Measurements from ENCODE around the gene NRAP. TPM values are rescaled to one million over a fixed set of nuclear protein-coding genes. Genes with fewer than 3 reads are reported as not detected.

The NRAP gene
- total and polyA plus RNA-seq, 2 of the 4 experiments (the other 2 are of a cell fraction): not detected

GRCh38 chr10:113656896-113657295, 6.9 kb downstream of the NRAP start:
- ATAC-seq (ENCODE audit: low read depth) (no peak), DNase-seq (no peak)
- Histone ChIP-seq H2BK5ac (ENCODE audit: low read depth, low read length, poor library complexity, severe bottlenecking) (no peak overlapping the region), H2BK20ac (ENCODE audit: low read depth, low read length) (no peak overlapping the region), H2AK5ac (ENCODE audit: low read depth, low read length) (no peak overlapping the region), H3K4me1 (ENCODE audit: control insufficient read depth, insufficient read depth, low read length) (no peaks in the 10 kb centered on the region), H3K36me3 (ENCODE audit: control insufficient read depth, insufficient read depth, low read length) (no peaks in the 10 kb centered on the region), H3K14ac (replicated peaks; ENCODE audit: low read depth, low read length) (no peak overlapping the region), H3K9ac (ENCODE audit: low read depth, low read length) (no peak overlapping the region), H4K5ac (ENCODE audit: low read depth, low read length) (no peak overlapping the region), H3K4me2 (ENCODE audit: low read depth, low read length) (no peak overlapping the region), H4K20me1 (ENCODE audit: insufficient read depth, low read length) (no peaks in the 10 kb centered on the region), H2AK9ac (replicated peaks; ENCODE audit: low read depth, low read length, poor library complexity) (no peak overlapping the region), H3K56ac (ENCODE audit: extremely low read depth, insufficient read depth, low read length) (no peak overlapping the region), H3K4me3 (ENCODE audit: insufficient read depth, low read depth, low read length) (no peak overlapping the region), H3K9me3 (ENCODE audit: control insufficient read depth, insufficient read depth, low read length) (no peaks in the 10 kb centered on the region), H3K18ac (ENCODE audit: low read depth, low read length) (no peak overlapping the region), H3K27me3 (ENCODE audit: control insufficient read depth, insufficient read depth, low read length) (peaks cover 15% of the 10 kb centered on the region), H4K8ac (ENCODE audit: low read depth in 2 of 2, low read length in 2 of 2) (no peak overlapping the region), H3K79me1 (ENCODE audit: low read depth in 1 of 2, low read length in 2 of 2) (no peaks in the 10 kb centered on the region), H4K91ac (ENCODE audit: insufficient read depth, low read depth, low read length) (no peak overlapping the region), H3K27ac (ENCODE audit: insufficient read depth, low read length) (no peak overlapping the region), H3K23ac (ENCODE audit: low read depth, low read length) (no peak overlapping the region), H3K4ac (ENCODE audit: low read depth, low read length) (no peak overlapping the region), H2BK15ac (ENCODE audit: low read depth, low read length) (no peak overlapping the region), H3K9me1 (ENCODE audit: insufficient read depth, low read length) (no peaks in the 10 kb centered on the region), H2AFZ (replicated peaks; ENCODE audit: low read length, poor library complexity) (no peak overlapping the region), H2BK120ac (ENCODE audit: low read depth, low read length) (no peak overlapping the region)
- POLR2A ChIA-PET (ENCODE audit: unreplicated experiment): no interaction called here
- dilution Hi-C loops (cut with HindIII; ENCODE audit: low sequenced_read_pairs, unreplicated experiment) (no loop called here), intact Hi-C loops (cut with micrococcal nuclease) (no loop called here), in situ Hi-C loops (cut with MboI; ENCODE audit: low sequenced_read_pairs) (no loop called here)
- WGBS, 2 experiments (ENCODE audit: extremely low coverage in 2 of 2, insufficient read length in 1 of 2): no CpG with 5 or more reads among the region's 2 CpGs
- no TSS peak for BruUV-seq (replicated peaks)
- CTCF ChIA-PET: no interaction called here
- TF ChIP-seq NFE2L2 (IDR thresholded peaks at IDR 0.05; ENCODE audit: low read depth, low read length) (no peak), MAZ (IDR thresholded peaks at IDR 0.05; ENCODE audit: borderline replicate concordance, low read depth, low read length) (no peak), CHD1 (IDR thresholded peaks at IDR 0.05; ENCODE audit: low read depth, low read length) (no peak), USF2 (IDR thresholded peaks at IDR 0.05; ENCODE audit: low read depth, low read length) (no peak), RFX5 (IDR thresholded peaks at IDR 0.05; ENCODE audit: low read depth, low read length) (no peak), RCOR1 (IDR thresholded peaks at IDR 0.05; ENCODE audit: insufficient replicate concordance, low read length) (no peak), SMC3 (IDR thresholded peaks at IDR 0.05; ENCODE audit: low read depth, low read length) (no peak), BHLHE40 (IDR thresholded peaks at IDR 0.05; ENCODE audit: low read depth, low read length) (no peak), RAD21 (IDR thresholded peaks at IDR 0.05; ENCODE audit: low read length) (no peak), CTCF (conservative IDR thresholded peaks at IDR 0.05; ENCODE audit: low read depth, low read length) (no peak), MXI1 (IDR thresholded peaks at IDR 0.05; ENCODE audit: borderline replicate concordance, low read depth, low read length) (no peak), FOS (IDR thresholded peaks at IDR 0.05; ENCODE audit: low read depth, low read length) (no peak), ELK1 (IDR thresholded peaks at IDR 0.05; ENCODE audit: borderline replicate concordance, low read depth, low read length) (no peak), CEBPB (IDR thresholded peaks at IDR 0.05; ENCODE audit: low read depth, low read length) (no peak), POLR2A (IDR thresholded peaks at IDR 0.05; ENCODE audit: low read depth, low read length) (no peak)
